Activated CD8-positive, alpha-beta memory T cell treated with anti-CD3 and anti-CD28 coated beads, Interleukin-2, amount 50 U/mL, for 48 hours (primary cell): ENCODE results near the gene DNAJC24.
"Not testable (repeated sequence)": the region's sequence is repeated elsewhere in the genome, so short reads cannot be mapped to it uniquely, and the experiment has no call there.

ENCODE experiments used
- DNase-seq: peaks from one replicate; pipeline ENCODE4 v3.0.0-alpha.2; 2020

Gene DNAJC24, protein sequence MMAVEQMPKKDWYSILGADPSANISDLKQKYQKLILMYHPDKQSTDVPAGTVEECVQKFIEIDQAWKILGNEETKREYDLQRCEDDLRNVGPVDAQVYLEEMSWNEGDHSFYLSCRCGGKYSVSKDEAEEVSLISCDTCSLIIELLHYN

GRCh38 chr11:31369348-31370329 is at the start of gene DNAJC24, which contains the start of gene DCDC1:
DNAJC24 (plus strand) TSS chr11:31369860; CDS start chr11:31370749, 889 bp downstream.
DCDC1 (minus strand) TSS chr11:31369739; CDS start chr11:31328280, 41,459 bp downstream.
- DNase-seq = peak; percentile 94

DNA sequence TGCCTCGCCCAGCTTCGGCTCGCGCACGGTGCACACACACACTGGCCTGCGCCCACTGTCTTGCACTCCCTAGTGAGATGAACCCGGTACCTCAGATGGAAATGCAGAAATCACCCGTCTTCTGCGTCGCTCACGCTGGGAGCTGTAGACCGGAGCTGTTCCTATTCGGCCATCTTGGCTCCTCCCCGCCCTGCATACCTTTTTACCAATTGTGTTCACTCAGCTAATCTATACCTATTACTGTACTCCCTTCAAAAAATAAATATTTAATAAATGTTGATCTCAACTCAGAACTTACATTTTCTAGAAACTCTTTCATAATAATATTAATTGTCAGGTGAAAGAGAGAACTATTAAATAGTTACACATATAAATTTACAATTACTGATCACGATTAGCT is 48.2 kb upstream of the DNAJC24 start:
- not testable (repeated sequence) for DNase-seq

GRCh38 chr11:31323145-31323544 is 46.5 kb upstream of the DNAJC24 start:
- no peak for DNase-seq

GRCh38 chr11:31325160-31325559 is 44.5 kb upstream of the DNAJC24 start:
- no peak for DNase-seq

DNA sequence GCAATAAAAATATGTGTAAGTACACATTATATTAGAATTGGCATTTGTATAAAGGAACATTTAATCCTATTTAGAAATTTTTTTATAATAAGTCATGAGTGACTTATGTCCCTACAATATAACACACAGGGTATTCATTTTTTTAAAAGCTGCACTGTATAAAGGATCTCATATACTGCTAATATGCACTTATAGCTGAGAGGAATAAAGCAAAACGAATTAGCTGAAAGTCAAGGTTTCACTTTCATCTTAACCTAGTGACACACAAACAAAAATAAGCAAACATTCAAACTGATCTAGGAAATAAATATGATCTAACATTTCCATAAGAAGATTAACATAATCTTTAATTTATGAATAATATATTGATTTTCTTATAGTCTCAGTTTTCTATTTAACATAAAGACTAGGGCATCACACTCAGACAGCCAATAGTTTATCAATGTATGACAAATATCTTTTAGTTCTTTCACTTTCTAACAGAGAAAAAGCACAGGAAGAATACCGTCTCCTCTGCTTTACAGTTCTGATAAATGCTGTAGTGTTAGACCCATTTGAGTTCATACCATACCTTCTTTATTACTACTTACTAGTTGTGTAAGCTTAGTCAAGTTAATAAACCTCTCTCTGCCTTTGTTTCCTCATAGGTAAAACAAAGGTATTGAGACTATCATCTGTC is 43.1 kb upstream of the DNAJC24 start:
- DNase-seq = no peak

DNA sequence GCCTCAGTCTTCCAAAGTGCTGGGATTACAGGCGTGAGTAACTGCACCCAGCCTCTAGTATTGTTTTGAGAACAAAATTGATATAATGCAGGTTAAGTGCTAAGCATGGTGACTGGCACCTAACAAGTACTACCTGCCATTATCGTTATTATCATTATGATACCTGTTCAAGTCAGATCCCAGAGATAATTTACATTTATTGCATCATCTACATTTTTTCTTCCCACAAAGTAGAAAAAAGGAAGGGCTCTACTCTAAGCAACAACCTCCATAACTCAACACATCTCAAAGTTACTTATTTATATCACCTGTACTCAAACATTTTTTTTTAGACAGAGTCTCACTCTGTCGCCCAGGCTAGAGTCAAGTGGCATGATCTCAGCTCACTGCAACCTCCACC is 42.2 kb upstream of the DNAJC24 start:
- no peak for DNase-seq

- DNase-seq = no peak
Observed at GRCh38 chr11:31328697-31329096, 41.0 kb upstream of the DNAJC24 start.

GRCh38 chr11:31337806-31338205 is 31.9 kb upstream of the DNAJC24 start:
- no peak for DNase-seq

- no peak for DNase-seq
Observed at GRCh38 chr11:31340903-31341572, 28.6 kb upstream of the DNAJC24 start.

DNA sequence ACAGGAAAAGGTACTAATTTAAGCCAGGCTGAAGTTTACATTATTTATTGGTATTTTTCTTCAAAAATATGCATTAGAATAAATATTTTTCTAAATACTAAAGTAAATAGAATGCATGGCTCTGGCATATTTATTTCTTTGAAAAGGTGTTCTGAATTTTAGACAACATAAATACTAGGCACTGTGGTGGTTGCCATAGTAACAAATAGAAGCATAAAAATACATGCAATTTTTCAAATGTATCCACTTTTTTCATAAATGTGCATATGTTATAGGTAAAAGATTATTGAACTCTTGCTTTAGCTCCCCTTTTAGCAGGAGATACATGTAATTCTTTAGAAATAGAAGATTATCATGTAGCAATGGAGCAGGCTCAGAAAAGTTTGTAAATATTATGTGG is 18.5 kb upstream of the DNAJC24 start:
- no peak for DNase-seq

- no peak for DNase-seq
Observed at GRCh38 chr11:31355131-31355530, 14.5 kb upstream of the DNAJC24 start.

DNA sequence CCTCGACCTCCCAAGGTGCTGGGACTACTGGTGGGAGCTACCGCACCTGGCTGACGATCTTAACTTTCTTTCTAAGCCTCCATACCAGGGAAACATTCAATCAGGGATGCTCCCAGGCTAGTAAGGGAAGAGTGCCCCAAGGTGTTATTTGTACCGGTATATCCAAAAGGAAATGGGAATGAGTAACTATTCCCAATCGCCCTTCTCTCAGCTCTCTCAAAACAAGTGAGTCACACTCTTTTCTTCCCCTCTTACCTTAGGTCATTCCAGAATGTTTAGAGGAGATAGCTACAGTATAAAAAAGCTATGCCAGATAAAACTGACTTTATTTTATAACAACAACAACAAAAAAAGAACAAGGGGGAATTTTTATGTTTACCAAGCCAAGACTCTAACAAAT is 13.8 kb upstream of the DNAJC24 start:
- no peak for DNase-seq

- DNase-seq = no peak
Observed at GRCh38 chr11:31361743-31362142, 7.9 kb upstream of the DNAJC24 start.

DNA sequence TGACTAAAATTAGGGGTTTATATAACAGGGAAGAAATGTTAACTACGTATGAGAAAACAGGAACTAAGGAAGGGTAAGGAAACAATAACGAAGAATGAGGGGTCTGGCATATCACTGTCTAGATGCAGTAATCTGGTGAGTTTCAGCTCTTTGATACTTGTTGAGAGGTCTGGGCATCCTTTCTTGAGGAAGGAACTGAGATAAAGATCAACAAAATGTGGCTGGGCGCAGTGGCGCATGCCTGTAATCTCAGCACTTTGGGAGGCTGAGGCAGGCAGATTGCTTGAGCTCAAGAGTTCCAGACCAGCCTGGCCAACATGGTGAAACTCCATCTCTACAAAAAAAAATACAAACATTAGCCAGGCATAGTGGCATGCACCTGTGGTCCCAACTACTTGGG is 2.9 kb upstream of the DNAJC24 start:
- DNase-seq = no peak

GRCh38 chr11:31375879-31376278 is 6.2 kb downstream of the DNAJC24 start:
- no peak for DNase-seq

- DNase-seq = no peak
Observed at GRCh38 chr11:31383116-31383515, 13.5 kb downstream of the DNAJC24 start.

- DNase-seq = no peak
Observed at GRCh38 chr11:31387379-31387778, 17.7 kb downstream of the DNAJC24 start.

- no peak for DNase-seq
Observed at GRCh38 chr11:31397239-31397834, 27.7 kb downstream of the DNAJC24 start.

DNA sequence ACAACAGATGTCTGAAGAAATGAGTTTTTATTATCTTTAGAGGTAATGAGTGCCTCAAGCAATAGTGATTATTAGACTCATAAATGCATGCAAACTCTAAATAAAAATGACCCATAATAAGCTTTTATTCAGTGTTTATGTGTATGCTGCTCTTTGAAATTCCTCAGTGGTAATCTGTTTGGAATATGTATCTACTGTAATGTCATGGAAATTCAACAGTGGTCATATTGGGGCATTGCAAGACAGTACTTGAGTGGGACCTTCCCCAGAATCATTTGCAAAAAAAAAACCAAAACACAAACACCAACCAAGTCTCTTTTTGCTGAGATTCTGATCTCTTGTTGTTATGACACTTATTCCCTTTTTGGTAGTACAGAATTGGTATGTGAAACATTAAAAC is 35.0 kb downstream of the DNAJC24 start:
- no peak for DNase-seq

- no peak for DNase-seq
Observed at GRCh38 chr11:31408201-31408600, 38.5 kb downstream of the DNAJC24 start.

DNA sequence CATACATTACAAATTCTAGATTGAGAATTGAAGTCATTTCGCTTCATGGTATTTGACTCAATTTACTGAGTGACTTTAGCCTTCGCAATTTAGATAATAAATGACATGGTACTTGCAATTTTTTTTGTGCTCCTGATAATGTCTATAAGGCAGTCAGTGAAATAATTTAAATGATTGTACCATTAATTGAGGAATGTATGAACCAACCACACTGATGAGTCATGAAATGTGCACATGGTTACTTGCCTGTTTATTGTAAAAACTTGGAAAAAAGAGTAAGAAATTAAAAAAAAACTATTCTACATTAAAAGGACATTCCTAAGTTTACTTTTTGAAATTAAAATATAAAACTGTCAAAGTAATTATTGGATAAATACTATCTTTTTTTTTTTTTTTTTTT is 43.3 kb downstream of the DNAJC24 start:
- DNase-seq = no peak

GRCh38 chr11:31414338-31414737 is 44.7 kb downstream of the DNAJC24 start:
- DNase-seq = no peak

GRCh38 chr11:31415435-31415834 is 45.8 kb downstream of the DNAJC24 start:
- DNase-seq = no peak
